GM10248 (cell line): ENCODE data around the gene CLEC18C.
"Not testable (repeated sequence)": the region's sequence is repeated elsewhere in the genome, so short reads cannot be mapped to it uniquely, and the experiment has no call there.

Experiments
- CTCF ChIA-PET: fragments of 300-600 bp; sonication (Branson Sonifier 250); formaldehyde crosslinking; extraction: SDS; loops from one replicate; lab custom pipeline; 2021; ENCODE audit warnings: antibody characterized with exemption; lab: Yijun Ruan, JAX
- POLR2A ChIA-PET: fragments of 350-650 bp; sonication (Branson Sonifier 250); formaldehyde crosslinking; extraction: SDS; loops from one replicate; lab custom pipeline; 2020; ENCODE audit warnings: antibody characterized with exemption; lab: Yijun Ruan, JAX
- DNase-seq: peaks from one replicate; pipeline ENCODE4 v3.0.0; 2012; ENCODE audit errors: extremely low spot score
- TF ChIP-seq, protein P1 (sequence below): IDR thresholded peaks from 2 replicates; pipeline ENCODE4 v1.5.1; 2012; ENCODE audit warnings: mild to moderate bottlenecking, low read depth; ENCODE audit errors: extremely low read depth, missing control alignments, control extremely low read depth

Gene CLEC18C

DNA sequence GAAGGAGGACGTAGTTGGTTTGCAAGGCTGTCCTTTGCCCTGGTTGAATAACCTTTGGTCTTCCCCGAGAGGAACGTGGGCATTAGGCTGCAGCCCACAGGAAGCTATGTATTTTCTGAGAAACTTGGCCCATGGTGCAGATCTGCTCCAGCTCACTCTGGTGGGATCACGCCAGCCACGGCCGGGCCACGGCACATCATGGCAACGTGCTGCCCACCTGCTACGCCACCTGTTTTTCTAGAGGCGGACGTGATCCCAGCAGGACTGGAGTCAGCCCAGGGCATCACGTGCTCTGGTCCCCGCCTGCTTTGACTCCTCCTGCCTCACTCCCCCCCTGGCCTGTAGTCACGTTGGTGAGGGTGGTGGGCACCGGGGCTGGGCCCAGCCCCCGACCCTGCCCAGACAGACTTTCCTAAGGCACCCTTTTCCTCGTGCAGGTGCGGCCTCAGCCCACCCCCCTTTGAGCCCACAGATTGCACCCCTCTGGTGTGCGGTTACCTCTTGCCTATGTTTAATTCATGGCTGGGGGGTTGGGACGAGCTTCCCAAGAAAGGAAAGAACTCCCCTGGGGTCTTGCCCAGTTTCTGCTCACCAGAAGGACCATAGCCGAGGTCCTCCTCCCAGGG lies at the start of gene CLEC18C:
Gene CLEC18C (plus strand): TSS at position 576 of the 626 bp plus-strand sequence. CDS start 492 bp downstream, outside the sequence.
- CTCF ChIA-PET, POLR2A ChIA-PET, DNase-seq: not testable (repeated sequence)

DNA sequence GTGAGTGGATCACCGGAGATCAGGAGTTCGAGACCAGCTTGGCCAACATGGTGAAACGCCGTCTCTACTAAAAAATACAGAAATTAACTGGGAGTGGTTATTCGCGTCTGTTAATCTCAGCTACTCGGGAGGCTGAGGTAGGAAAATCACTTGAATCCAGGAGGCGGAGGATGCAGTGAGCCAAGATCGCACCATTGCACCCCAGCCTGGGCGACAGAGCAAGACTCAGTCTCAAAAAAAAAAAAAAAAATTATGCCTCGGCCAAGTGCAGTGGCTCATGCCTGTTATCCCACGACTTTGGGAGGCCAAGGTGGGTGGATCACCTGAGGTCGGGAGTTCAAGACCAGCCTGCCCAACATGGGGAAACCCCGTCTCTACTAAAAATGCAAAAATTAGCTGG lies 49.8 kb upstream of the CLEC18C start:
- DNase-seq, POLR2A ChIA-PET, CTCF ChIA-PET: not testable (repeated sequence)

DNA sequence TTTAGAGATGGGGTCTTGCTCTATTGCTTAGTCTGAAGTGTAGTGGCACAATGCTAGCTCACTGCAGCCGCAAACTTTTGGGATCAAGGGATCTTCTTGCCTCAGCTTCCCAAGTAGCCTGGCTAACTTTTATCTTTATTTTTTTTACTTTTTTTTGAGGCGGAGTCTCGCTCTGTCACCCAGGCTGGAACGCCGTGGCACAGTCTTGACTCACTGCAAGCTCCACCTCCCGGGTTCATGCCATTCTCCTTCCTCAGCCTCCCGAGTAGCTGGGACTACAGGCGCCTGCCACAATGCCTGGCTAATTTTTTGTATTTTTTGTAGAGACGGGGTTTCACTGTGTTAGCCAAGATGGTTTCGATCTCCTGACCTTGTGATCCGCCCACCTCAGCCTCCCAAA lies 47.4 kb upstream of the CLEC18C start:
- CTCF ChIA-PET: not testable (repeated sequence)

DNA sequence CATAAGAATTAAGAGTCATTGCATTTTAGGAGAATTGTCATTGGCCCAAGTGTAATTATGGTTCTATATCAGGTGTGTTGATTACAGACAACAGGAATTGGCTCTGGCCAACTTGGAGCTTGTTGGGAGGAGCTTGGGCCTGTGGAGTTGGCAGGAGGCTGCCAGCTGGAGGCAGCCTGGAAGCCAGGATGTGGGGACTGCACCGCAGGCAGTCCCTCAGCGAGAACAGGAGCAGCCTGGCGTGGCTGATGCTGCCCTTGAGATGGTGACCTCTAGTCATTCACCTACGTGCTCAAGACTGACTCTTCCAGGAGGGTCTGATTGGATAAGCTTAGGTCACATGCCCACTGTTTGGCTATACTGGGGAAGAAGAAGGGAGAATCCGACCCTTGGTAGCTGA lies 45.9 kb upstream of the CLEC18C start:
- POLR2A ChIA-PET, DNase-seq, CTCF ChIA-PET: not testable (repeated sequence)

More for the DNA sequence above, 47.4 kb upstream of the CLEC18C start:
- DNase-seq, POLR2A ChIA-PET: not testable (repeated sequence)

DNA sequence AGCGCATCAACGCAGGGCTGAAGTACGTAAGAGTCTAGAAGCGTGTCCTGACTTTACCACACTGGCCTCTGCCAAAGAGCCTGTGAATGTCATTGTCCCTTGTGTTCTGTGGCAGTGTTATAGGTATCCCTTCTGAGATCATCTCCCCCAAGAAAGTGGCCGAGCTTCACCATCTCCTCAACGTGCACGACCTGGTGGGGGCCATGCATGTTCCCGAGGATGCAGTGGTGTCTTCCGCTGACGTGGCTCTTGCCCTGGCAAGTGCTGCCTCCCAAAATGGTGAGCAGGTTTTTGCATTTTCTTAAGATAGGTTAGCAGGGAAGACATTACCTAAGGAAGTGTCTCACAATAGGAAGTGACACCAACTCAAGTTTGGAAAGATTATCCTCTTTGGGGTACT lies 44.7 kb upstream of the CLEC18C start:
- POLR2A ChIA-PET, CTCF ChIA-PET, DNase-seq: not testable (repeated sequence)

DNA sequence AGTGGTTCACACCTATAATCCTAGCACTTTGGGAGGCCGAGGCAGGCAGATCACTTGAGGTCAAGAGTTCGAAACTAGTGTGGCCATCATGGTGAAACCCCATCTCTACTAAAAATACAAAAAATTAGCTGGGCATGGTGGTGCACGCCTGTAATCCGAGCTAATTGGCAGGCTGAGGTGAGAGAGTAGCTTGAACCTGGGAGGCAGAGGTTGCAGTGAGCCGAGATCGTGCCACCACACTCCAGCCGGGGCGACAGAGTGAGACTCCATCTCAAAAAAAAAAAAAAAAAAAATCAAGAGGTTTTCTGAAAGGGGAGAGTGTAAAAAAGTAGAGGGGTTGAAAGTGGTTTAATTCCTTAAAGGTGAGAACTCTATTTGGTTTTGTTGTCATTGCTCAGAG lies 37.8 kb upstream of the CLEC18C start:
- CTCF ChIA-PET, POLR2A ChIA-PET, DNase-seq: not testable (repeated sequence)

DNA sequence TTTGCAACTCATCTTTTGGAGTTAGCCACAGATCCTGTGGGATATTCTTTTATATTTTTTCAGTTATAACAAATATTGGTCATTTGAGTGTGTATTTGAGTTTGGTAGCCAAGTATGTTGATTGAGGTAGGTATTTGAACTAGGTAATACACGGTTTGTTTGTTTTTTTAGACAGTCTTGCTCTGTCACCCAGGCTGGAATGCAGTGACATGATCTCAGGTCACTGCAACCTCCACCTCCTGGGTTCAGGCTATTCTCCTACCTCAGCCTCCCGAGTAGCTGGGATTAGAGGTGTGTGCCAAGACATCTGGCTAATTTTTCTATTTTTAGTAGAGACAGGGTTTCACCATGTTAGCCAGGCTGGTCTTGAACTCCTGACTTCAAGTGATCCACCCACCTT lies 37.0 kb upstream of the CLEC18C start:
- POLR2A ChIA-PET, DNase-seq, CTCF ChIA-PET: not testable (repeated sequence)

DNA sequence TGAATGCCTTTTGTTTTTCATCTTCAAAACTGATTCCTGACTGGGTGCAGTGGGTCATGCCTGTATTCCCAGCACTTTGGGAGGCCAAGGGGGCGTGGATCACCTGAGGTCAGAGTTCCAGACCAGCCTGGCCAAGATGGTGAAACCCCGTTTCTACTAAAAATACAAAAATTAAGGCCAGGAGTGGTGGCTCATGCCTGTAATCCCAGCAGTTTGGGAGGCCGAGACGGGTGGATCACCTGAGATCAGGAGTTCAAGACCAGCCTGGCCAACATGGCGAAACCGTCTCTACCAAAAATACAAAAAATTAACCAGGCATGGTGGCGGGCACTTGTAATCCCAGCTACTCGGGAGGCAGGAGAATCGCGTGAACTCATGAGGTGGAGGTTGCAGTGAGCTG lies 30.8 kb upstream of the CLEC18C start:
- CTCF ChIA-PET, POLR2A ChIA-PET, DNase-seq: not testable (repeated sequence)

DNA sequence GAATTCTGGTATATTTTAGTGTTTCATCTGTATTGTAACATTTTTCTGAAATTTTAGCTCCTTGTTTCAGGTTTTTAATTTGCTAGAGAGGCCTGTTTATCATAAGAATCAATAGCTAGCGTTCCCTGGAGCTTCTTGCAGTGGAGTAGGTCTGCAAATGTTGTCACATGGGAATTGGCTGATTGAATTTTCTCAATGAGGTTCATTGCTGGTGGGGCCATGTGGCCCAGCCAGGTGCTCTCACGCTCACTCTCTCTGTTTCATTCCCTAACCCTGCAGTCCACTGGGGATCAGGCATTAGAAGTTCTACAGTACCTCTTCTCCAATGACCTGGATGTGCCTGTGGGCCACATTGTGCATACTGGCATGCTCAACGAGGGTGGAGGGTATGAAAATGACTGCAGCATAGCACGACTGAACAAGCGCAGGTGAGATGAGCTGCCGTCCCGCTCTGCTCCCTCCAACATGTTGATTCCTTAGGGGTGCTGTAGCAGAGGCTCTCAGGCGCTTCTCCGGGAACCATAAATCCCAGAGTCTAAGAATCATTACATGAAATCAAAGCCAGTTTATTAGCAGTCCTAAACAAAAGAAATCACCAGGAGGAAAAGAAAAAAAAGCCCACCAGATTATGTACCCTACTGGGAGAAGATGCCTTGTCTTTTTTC lies 30.2 kb upstream of the CLEC18C start:
- POLR2A ChIA-PET, DNase-seq, CTCF ChIA-PET: not testable (repeated sequence)

DNA sequence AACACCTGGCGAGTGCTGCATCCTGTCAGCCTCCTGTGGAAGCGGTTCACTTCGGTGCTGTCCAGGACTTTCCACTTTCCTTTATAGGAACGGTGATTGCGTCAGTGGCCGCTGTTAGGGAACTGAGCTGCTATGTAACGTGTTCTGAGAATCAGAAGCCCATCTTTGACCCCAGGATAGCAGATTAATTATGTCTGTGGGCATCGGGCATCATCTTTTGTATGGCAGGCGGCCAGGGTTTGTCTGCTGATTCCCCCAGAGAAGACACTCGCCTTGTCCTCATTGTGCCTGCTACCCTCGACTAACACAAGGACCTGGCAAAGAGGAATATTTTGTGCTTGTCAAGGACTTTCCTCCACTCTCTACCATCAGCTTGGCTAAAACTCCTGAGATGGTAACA lies 25.7 kb upstream of the CLEC18C start:
- POLR2A ChIA-PET, DNase-seq, CTCF ChIA-PET: not testable (repeated sequence)

DNA sequence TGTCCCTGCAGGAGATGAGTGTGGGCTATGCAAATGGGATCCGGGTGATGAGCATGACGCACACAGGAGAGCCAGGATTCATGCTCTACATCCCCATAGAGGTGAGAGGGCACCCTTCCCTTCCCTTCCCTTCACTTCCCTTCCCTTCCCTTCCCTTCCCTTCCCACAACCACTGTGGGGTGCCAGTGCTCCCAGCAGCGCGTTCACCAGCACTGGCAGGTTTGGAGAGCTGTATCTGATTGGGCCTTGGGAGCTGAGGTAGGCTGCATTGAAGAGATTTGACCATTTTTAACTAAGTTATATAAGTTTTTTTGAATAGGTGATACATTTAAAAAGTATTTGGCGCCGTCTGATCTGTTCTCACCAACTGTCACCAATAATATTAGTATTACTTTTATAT lies 25.1 kb upstream of the CLEC18C start:
- POLR2A ChIA-PET, DNase-seq: not testable (repeated sequence)
- CTCF ChIA-PET: interaction anchor here (1.2 kb wide), 1 partner anchor 12 kb away, joined by 4 read pairs; no protein-coding TSS in a partner anchor

DNA sequence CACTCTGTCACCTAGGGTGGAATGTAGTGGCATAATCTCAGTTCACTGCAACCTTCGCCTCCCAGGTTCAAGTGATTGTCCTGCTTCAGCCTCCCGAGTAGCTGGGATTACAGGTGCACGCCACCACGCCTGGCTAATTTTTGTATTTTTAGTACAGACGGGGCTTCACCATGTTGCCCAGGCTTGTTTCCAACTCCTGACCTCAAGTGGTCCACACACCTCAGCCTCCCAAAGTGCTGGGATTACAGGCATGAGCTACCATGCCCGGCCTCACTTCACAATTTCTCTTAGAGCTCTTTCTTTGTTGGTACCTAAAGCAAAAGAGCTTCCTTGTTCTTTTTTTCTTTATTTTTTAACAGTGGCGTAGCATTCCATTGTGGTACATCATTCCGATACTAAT lies 24.3 kb upstream of the CLEC18C start:
- DNase-seq, POLR2A ChIA-PET: not testable (repeated sequence)
- CTCF ChIA-PET: interaction anchor here (1.0 to 1.2 kb wide), 2 partner anchors 10 to 11 kb away, joined by 4 to 5 read pairs; no protein-coding TSS in a partner anchor

DNA sequence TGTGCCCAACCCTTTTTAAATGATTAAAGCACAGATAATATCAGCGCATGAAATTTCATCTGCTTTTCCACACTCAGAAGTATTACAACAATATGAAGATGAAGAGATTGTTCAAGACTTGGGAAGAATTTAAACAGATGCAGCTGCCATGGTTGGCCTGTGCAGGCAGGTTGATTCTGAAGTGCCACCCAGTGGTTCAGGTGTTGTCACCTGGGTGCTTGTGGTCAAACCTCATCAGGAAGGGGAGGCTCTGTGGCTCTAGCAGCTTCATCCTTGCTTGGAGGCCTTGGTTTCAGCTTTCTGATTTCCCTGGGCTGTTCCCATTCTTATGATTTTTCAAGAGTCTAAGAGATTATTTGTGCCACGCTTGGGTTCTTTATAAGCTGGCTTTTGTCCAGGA lies 22.2 kb upstream of the CLEC18C start:
- POLR2A ChIA-PET: no interaction called here
- DNase-seq: peak; percentile 24
- TF ChIP-seq, protein P1, sequence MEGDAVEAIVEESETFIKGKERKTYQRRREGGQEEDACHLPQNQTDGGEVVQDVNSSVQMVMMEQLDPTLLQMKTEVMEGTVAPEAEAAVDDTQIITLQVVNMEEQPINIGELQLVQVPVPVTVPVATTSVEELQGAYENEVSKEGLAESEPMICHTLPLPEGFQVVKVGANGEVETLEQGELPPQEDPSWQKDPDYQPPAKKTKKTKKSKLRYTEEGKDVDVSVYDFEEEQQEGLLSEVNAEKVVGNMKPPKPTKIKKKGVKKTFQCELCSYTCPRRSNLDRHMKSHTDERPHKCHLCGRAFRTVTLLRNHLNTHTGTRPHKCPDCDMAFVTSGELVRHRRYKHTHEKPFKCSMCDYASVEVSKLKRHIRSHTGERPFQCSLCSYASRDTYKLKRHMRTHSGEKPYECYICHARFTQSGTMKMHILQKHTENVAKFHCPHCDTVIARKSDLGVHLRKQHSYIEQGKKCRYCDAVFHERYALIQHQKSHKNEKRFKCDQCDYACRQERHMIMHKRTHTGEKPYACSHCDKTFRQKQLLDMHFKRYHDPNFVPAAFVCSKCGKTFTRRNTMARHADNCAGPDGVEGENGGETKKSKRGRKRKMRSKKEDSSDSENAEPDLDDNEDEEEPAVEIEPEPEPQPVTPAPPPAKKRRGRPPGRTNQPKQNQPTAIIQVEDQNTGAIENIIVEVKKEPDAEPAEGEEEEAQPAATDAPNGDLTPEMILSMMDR: no peak

More for the DNA sequence above, 22.2 kb upstream of the CLEC18C start:
- CTCF ChIA-PET: interaction anchor here (1.0 to 2.7 kb wide), 6 partner anchors 11 to 501 kb away, joined by 3 to 13 read pairs (median 5); partner anchors contain the start of gene EXOSC6
